HG02885 (cell line): ENCODE results near the gene MBD5.

Source experiments
- ATAC-seq: cut with Tn5 transposase; IDR thresholded peaks from one replicate; pipeline ENCODE4 v1.9.1; 2021; ENCODE audit warnings: mild to moderate bottlenecking; ENCODE audit not compliant: unreplicated experiment, poor library complexity

Gene MBD5

DNA sequence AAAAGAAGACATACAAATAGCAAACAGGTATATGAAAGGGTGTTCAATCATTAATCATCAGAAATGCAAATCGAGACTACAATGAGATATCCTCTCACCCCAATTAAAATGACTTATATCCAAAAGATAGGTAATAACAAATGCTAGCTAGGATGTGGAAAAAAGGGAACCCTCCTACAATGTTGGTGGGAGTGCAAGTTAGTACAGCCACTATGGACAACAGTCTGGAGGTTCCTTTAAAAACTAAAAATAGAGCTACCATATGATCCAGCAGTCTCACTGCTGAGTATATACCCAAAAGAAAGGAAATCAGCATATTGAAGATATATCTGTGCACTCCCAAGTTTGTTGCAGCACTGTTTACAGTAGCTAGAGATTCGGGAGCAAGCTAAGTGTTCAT lies 271.5 kb downstream of the MBD5 start:
- ATAC-seq = no peak

DNA sequence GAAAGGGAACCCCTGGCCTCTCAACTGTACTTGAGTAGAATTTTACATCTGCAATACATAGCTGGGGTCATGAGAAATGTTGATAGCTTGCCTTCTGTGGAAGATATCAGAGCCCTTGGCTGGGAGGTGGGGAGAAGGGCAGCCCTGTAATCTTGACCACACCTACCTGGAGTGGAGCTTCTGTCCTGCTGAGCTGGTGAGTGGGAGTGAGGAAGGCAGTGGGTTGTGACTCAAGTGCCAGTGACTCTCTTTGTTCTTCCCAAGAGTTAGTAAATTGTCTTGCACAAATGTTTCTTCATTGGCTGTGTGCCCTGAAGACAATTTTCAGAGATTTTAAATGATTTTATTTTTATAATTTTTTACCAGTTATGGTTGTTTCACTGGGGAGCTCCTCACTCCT lies 277.3 kb downstream of the MBD5 start:
- ATAC-seq = no peak

DNA sequence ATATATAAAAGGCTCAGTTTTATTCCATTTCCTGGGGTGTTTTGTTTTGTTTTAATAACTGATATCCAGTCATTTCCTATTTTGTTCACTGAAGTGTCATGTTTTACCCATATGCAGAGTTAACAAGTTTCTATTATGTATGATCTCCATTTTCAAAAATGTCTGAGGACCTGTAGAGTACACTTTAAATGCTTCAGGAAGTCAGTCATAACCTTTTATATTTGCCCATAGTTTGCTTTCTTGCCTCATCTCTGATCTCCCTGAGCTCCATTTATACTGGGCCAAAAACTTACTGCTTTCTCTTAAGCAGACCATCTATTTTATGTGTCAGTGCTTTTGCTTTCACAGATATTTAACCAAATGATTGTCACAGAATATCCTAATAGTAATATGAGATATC lies 278.7 kb downstream of the MBD5 start:
- ATAC-seq = no peak

DNA sequence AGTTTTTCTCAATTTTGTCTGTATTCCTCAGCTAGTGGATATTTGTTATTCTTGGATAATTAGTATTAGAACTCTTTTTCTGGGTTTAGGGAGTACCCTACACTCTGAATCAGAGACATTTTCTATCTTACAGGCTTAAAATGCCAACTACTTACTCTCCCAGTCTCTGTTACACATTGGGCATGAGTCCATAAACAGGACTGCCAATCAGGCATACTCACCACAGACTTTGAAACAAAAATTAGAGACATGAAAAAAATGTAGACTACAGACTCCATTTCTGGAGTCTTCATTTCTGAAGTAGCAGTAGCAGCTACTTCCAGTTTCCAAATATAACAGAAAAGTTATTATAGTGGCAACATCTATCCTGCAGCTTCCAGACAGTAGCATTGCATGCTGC lies 279.7 kb downstream of the MBD5 start:
- no peak for ATAC-seq

DNA sequence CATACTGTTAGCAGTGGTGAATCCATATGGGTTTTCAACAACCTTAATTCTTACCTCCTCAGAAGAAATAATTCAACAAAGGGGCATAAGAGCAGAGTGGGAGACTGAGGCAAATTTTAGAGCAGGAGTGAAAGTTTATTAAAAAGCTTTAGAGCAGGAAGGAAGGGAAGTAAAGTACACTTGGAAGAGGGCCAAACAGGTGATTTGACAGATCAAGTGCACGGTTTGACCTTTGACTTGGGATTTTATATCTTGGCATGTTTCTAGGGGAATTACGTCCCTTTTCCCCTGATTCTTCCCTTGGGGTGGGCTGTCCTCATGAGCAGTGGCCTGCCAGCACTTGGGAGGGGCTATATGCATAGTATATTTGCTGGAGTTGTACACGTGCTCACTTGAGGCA lies 280.5 kb downstream of the MBD5 start:
- no peak for ATAC-seq

DNA sequence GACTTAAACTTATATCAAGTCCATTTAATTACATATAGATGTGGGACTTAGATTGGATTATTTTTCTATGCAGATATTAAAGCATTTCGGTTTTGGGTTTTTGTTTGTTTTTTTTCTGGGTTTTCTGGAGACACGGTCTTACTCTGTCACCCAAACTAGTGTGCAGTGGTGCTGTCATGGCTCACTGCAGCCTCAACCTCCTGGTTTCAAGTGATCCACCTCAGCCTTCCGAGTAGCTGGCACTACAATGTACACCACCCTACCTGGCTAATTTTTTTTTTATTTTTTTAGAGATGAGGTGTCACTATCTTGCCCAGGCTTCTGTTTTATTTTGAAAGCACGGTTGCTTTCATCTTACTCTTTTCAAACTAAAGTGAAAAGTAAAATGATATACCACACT lies 281.6 kb downstream of the MBD5 start:
- ATAC-seq = no peak

DNA sequence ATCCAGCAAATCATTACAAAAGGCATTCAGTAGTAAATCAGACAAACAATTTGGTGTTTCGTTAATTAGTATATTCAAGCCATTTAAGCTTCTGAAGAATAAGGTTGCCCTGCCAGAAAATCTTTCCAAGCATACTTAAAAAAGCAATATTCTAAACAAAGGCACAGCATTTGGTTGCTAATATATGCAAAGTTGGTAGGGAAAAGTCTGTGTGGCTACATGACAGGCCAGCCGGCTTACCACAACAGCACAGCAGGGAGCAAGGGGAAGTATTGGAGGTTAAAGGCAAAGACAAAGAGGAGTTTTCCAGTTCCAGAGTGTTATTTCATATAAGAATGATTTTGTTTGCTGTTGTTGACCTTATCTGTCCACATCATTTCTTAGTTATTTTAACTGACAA lies 282.3 kb downstream of the MBD5 start:
- no peak for ATAC-seq

DNA sequence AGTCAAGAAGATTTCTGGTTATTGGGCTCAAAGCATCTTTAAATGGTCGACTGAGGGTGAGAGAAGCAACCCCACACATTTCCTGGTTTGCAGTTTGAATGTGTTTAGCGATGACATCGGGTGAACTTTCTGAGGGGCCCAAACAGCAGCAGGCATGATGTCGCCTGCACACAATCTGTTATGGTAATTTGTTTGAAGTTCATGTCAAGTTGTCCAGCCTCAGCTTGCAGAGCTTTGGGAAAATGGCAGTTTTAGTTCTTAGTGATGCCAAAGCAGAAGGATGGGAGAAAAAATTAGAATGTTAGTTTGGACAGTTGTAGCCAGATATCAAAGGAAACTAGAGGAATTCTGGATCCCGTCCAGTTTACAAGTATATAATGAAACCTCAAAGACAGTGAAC lies 284.6 kb downstream of the MBD5 start:
- ATAC-seq = no peak

DNA sequence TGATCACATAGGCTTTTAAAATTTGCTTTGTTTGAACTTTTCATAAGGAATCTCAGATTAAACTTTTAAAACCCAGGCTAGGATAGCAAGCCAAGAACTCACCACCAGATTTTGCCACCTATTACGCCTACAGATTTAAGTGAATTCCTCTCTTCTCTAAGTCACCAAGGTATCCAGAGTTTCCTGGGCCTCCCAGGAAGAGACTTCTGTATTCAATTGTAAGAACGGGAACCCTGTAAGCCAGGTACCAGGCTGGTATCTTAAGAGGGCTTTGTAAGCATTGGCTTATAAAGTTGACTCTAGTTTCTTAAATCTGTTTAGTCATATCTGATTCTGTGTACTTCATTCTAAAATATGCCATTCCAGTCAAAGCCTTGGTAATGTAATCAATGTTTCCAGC lies 285.1 kb downstream of the MBD5 start:
- no peak for ATAC-seq

DNA sequence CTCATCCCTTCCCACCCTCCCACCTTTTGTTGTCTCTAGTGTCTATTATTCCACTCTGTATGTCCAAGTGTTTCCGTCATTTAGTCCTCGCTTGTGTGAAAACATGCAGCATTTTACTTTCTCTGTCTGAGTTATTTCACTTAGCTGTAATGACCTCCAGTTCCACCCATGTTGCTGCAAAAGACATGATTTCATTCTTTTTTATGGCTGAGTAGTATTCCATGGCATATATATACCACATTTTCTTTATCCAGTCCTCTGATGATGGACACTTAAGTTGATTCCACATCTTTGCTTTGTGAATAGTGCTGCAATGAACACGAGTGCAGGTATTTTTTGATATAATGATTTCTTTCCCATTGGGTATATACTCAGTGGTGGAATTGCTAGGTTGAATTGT lies 296.7 kb downstream of the MBD5 start:
- no peak for ATAC-seq

DNA sequence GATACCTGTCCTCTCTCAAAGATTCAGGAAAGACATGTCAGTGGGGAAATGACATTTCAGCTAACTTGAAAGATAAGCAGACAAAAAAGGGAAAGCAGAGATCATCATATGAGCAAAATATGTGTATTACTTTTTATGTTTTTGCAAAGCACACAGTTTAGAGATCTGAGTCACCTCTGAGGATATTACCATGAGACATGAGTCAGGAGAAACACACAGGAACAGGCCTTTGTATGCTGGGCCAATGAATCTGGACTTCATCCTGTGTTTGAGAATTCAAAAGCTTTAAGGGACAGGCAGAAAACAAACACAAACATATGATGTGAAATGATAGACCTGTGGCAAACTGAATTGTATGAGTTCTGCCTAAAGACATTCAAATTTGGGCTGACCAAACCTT lies 317.6 kb downstream of the MBD5 start:
- ATAC-seq = no peak

DNA sequence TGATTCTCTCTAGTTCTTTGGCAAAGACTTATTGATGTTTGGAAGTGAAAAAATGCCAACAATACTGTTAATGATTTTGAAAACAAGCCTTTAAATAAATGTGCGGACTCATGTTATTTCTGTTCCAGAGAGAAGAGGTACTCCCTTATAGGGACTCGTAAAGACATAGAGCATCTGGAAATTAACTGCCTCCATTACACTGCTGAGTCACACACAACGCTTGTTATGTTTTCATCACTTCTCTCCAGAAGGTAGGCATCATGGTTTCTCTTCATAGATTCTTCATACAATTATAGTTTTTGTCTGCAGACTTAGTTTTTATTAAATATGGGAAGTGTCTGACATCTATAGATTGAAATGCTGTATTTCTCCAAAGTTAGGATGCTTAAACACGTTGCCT lies 321.2 kb downstream of the MBD5 start:
- no peak for ATAC-seq

DNA sequence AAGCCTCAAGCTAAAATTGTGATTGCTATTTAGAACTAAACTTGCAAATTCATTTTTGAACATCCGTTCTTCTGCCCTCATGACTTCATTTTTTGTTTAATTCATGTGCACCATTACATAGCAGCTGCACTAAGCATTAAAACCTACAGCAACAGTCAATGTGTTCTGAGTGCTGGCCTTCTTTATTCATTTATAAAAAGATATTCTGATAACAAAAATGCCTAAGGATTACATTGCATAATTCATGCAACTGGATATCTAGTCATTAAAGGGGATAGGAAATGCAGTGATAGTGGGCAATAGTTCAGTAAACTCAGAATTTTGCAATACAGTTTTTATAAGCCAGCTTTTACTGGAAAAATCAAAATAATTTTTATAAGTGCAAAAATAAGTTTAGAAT lies 329.3 kb downstream of the MBD5 start:
- ATAC-seq = no peak

DNA sequence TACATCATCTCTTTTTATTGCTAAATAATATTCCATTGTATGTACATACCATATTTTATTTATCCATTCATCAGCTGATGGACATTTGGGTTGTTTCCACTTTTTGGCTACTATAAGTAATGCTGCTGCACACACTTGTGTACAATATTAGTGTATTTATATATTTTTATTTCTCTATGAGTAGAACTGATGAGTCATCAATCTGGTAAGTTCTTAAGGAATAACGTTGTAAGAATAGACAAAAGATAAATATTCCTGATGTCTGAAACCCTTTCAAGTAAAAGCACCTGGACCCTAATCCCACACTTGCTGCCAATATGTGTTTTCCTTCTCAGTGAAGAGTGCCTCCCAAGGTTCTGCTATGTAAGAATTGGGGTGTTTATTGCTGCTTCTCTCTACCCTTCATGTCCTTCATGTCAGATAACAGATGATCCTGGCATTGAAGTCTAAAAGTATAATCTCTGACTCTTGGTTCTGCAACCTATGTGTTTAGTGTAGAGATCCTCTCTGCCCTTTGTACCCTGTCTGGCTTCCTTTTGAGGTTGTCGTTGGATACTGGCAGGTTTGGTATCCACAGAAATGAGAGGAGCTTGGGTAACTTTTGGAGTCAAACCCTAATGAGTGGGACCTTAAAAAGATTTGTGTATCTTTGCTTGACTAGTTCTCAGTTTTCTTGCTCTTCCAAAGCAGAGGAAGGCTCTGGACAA lies 330.7 kb downstream of the MBD5 start:
- no peak for ATAC-seq

DNA sequence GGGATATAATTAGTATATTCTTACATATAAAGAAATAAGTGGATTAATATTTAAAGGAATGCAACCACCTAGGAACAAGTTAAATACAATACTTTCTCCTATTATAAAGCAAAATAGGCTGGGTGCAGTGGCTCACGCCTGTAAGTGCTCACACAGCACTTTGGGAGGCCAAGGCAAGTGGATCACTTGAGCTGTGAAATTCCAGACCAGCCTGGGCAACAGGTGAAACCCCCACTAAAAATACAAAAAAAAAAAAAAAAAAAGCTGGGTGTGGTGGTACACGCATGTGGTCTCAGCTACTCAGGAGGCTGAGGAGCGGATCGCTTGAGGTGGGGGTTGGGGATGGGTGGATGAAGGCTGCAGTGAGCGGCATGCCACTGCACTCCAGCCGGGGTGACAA lies 337.5 kb downstream of the MBD5 start:
- no peak for ATAC-seq

DNA sequence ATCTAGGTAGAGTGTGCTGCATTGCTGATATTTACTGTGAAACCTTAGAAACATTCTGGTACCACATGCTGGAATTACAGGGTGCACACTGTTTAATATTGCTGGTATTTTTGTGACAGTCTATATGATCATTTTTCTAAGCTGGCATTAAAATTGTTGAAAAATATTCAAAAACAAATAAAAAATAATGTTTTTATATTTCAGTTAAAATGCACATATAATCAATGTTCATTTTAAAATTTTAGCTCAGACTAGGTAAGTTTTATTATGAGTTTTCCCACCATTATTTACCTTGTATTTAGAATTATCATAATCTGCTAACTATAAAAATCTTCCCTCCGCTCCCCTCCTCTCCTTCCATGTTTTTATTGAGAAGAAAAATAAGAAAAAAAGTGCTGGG lies 339.8 kb downstream of the MBD5 start:
- ATAC-seq = no peak

DNA sequence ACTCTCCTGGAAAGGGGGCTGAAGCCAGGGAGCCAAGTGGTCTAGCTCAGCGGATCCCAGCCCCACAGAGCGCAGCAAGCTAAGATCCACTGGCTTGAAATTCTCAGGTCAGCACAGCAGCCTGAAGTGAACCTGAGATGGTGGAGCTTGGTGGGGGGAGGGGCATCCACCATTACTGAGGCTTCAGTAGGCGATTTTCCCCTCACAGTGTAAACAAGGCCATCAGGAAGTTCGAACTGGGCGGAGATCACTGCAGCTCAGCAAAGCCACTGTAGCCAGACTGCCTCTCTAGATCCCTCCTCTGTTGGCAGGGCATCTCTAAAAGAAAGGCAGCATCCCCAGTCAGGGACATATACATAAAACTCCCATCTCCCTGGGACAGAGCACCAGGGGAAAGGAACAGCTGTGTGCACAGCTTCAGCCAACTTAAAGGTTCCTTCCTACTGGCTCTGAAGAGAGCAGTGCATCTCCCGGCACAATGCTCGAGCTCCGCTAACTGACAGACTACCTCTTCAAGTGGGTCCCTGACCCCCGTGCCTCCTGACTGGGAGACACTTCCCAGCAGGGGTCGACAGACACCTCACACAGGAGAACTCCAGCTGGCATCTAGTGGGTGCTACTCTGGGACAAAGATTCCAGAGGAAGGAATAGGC lies 341.4 kb downstream of the MBD5 start:
- no peak for ATAC-seq

DNA sequence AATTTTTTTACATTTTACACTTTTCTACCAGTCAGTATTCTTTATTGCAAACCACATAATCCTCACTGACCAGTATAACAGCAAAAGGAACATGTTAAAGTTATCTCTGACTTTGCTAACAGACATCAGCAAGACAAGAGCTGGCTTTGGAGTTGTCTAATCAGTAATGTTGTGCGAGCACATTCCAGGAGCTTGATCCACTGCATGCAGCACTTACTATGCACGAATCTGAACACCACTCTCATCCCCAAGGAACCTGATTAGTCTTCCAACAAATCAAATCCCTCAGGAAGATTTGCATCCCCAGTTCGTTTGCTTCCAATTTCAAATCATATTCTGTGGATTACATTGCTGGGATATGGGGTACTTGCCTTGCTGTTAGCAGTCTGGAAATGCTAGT lies 354.3 kb downstream of the MBD5 start:
- no peak for ATAC-seq

DNA sequence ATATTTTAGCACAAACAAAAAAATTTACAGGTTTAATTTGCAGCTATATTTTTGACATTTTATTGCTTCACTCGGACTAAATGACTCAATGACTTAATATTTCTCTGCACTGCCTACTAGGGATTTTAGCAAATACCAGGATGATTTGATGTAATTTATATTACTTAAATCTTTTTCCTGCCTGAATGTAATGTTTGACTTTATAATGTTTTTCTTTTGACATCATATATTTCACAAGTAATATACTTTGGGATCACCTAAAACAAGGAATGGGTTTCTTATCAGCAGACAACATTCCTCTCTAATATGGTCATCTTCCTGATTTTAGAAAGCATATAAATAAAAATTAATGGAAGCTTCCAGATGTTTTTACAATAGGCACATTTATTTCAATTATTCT lies 370.4 kb downstream of the MBD5 start:
- no peak for ATAC-seq

DNA sequence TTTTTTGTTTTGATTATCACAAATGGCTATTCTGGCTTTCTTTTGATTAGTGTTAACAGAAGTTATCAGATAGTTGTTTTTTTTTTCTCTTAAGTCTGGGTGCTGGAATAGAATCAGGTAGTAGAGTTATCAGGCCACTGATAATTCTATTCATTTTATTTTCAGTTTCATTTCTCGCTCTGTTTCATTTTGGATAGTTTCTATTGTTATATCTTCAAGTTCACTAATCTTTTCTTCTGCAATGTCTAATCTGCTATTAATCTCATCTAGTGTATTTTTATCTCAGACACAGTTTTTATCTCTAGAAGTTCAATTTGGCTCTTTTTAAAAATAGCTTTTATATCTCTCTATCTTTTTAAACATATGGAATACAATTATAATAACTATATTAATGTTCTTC lies 381.9 kb downstream of the MBD5 start:
- ATAC-seq = no peak

DNA sequence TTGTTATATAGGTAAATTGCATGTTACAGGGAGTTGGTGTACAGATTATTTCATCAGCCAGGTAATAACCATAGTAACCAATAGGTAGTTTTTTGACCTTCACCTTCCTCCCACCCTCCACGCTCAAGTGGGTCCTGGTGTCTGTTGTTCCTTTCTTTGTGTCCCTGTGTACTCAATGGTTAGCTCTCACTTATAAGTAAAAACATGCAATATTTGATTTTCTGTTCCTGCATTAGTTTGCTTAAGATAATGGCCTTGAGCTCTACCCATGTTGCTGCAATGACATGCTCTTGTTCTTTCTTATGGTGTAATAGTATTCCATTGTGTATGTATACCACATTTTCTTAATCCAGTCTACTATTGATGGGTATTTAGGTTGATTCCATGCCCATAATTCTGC lies 390.0 kb downstream of the MBD5 start:
- no peak for ATAC-seq

DNA sequence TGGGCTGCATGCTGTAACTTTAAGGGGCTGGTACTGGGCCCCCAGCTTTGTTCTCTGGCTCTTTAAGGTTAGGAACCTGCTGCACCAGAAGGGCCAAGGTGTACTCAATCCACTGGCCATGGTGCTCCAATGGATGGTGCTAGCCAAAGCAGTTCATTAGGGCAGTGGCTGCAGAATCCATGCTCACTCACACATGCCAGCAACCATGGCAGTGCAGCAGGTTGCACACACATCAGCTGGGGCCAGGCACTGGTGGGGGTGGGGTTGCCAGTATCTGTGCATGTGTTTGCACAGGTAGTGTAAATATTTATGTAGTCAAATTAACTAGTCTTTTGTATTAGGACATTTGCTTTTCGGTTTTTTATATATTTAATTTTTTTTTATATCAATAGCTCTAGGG lies 395.4 kb downstream of the MBD5 start:
- ATAC-seq = no peak
